Transverse colon (tissue), 4 donors: ENCODE data around the gene RHOT1. TPM values are rescaled to one million over a fixed set of nuclear protein-coding genes. Genes with fewer than 3 reads are reported as not detected.
"Not testable (repeated sequence)": the region's sequence is repeated elsewhere in the genome, so short reads cannot be mapped to it uniquely, and the experiment has no call there.

ENCODE experiments used
- DNase-seq: peaks from one replicate; pipeline ENCODE4 v3.0.0-alpha.2; 2019
- H3K27ac ChIP-seq, 4 donors: fragments of 200-600 bp; sonication (generic); 2 replicates each; pipeline ENCODE4 v1.5.1; 2016 to 2018; ENCODE audit warnings: inconsistent platforms in 4 of 4
- H3K27me3 ChIP-seq: fragments of 200-600 bp; sonication (generic); 2 replicates; pipeline ENCODE4 v1.5.1; 2017; ENCODE audit warnings: inconsistent platforms
- H3K36me3 ChIP-seq, 4 donors: fragments of 200-600 bp; sonication (generic); 2 replicates each; pipeline ENCODE4 v1.5.1; 2017 to 2019; ENCODE audit warnings: inconsistent platforms in 4 of 4
- H3K4me1 ChIP-seq, 4 donors: fragments of 200-600 bp; sonication (generic); 2 replicates each; pipeline ENCODE4 v1.5.1; 2017 to 2020; ENCODE audit warnings: inconsistent platforms in 4 of 4
- H3K4me3 ChIP-seq, 4 donors: fragments of 200-600 bp; sonication (generic); 1 replicate in 1 of 4; 2 replicates in 3 of 4; pipeline versions ENCODE4 v1.5.1 to v1.6.1; 2017 to 2019; ENCODE audit warnings: inconsistent platforms in 4 of 4
- H3K9me3 ChIP-seq, 2 donors: fragments of 200-600 bp; sonication (generic); 2 replicates each; pipeline ENCODE4 v1.5.1; 2017 to 2019; ENCODE audit warnings: inconsistent platforms in 2 of 2
- CTCF ChIP-seq, 5 experiments: fragments of 200-600 bp in 3 of 5; fragments of 450-650 bp in 2 of 5; sonication (generic) in 3 of 5; IDR thresholded peaks; 1 replicate in 2 of 5; 2 replicates in 3 of 5; pipeline ENCODE4 v1.5.1; 2016 to 2017; ENCODE audit warnings: antibody characterized with exemption in 5 of 5, inconsistent platforms in 3 of 5, mild to moderate bottlenecking in 2 of 5, moderate library complexity in 1 of 5
- EP300 ChIP-seq: sonication (generic); formaldehyde crosslinking; IDR thresholded peaks from one replicate; pipeline ENCODE4 v1.6.1; 2017; ENCODE audit warnings: antibody characterized with exemption, low read depth
- POLR2A ChIP-seq: fragments of 450-650 bp; IDR thresholded peaks from one replicate; pipeline ENCODE4 v1.6.1; 2016; ENCODE audit warnings: antibody characterized with exemption, mild to moderate bottlenecking, moderate library complexity
- POLR2AphosphoS5 ChIP-seq, 3 donors: sonication (generic); formaldehyde crosslinking; IDR thresholded peaks; one replicate each; pipeline ENCODE4 v1.6.1; 2016; ENCODE audit warnings: antibody characterized with exemption in 3 of 3
- WGBS, 2 donors: methylation state at CpG; one replicate each; pipeline ENCODE4 v1.1.5; 2018; ENCODE audit warnings: low coverage in 1 of 2; 5-methylcytosine and 5-hydroxymethylcytosine counted together
- in situ Hi-C, 4 donors: fragments of 200-750 bp; cut with MboI; loops; one replicate each; pipeline versions ENCODE4 v1.15.0 to v1.15.1; 2017; ENCODE audit warnings: low sequenced_read_pairs in 3 of 4, low pct_ligation_motif_present in 1 of 4, low pct_unique_long_range_greater_than_20kb in 1 of 4
- intact Hi-C: fragments of 100-400 bp; cut with DNase I; formaldehyde crosslinking; loops from one replicate; pipeline ENCODE4 v1.15.1; 2023; ENCODE audit warnings: low total_unique reads
- total RNA-seq, 4 donors: library from RNA; depleted of rRNA; stranded (reverse); fragments of >200 nt; gene quantifications; one replicate each; pipeline ENCODE4 v1.1.0, GENCODE V29; 2016

Gene RHOT1
- total RNA-seq, 4 donors from 2014 or later = 10.5 to 43.3 (median 30.8) TPM

- no peak for DNase-seq
- in situ Hi-C loops (no loop called here), intact Hi-C loops (no loop called here)
- 18 to 34% methylated on average over 6 to 7 of the region's 7 CpGs for WGBS, 2 donors
- H3K36me3 ChIP-seq = no peaks in the 10 kb centered on the region
- no peak overlapping the region for H3K27ac ChIP-seq
- H3K9me3 ChIP-seq = no peaks in the 10 kb centered on the region
- no peak overlapping the region for H3K4me3 ChIP-seq
- TF ChIP-seq CTCF (IDR thresholded peaks at IDR 0.05) = no peak
- no peak for TF ChIP-seq EP300
- no peak for TF ChIP-seq POLR2AphosphoS5 (IDR thresholded peaks at IDR 0.05)
- no peak for TF ChIP-seq POLR2A
- H3K4me1 ChIP-seq = peaks cover 0 to 24% (median 13%) of the 10 kb centered on the region in 4 donors
- H3K27me3 ChIP-seq = peaks cover 37% of the 10 kb centered on the region
These were observed 119.1 kb downstream of the RHOT1 start for GRCh38 chr17:32261417-32261736.

- peaks cover 43% of the 10 kb centered on the region for H3K27me3 ChIP-seq
- in situ Hi-C loops = no loop called here
- H3K36me3 ChIP-seq = no peaks in the 10 kb centered on the region
- intact Hi-C loops = no loop called here
- DNase-seq = no peak
- no peak overlapping the region for H3K27ac ChIP-seq
- H3K4me1 ChIP-seq = peaks cover 5 to 25% (median 18%) of the 10 kb centered on the region in 4 donors
- 13 to 75% methylated on average over 5 to 13 of the region's 13 CpGs for WGBS, 2 donors
- no peak overlapping the region for H3K4me3 ChIP-seq
- no peak for TF ChIP-seq CTCF (IDR thresholded peaks at IDR 0.05)
- no peak for TF ChIP-seq EP300
- no peak for TF ChIP-seq POLR2AphosphoS5 (IDR thresholded peaks at IDR 0.05)
- TF ChIP-seq POLR2A = no peak
- no peaks in the 10 kb centered on the region for H3K9me3 ChIP-seq
These were observed 119.7 kb downstream of the RHOT1 start for GRCh38 chr17:32261936-32262510.

GRCh38 chr17:32263515-32263914, 121.2 kb downstream of the RHOT1 start:
- H3K4me3 ChIP-seq, H3K9me3 ChIP-seq, intact Hi-C loops, H3K27ac ChIP-seq, H3K36me3 ChIP-seq, in situ Hi-C loops, DNase-seq: not testable (repeated sequence)
- H3K4me1 ChIP-seq = peaks cover 9 to 32% (median 22%) of the 10 kb centered on the region in 4 donors
- peaks cover 58% of the 10 kb centered on the region for H3K27me3 ChIP-seq
- WGBS, 2 donors = 93 to 94% methylated on average over 9 to 17 of the region's 17 CpGs

- in situ Hi-C loops = no loop called here
- WGBS, 2 donors = 48 to 57% methylated on average over 2 to 6 of the region's 6 CpGs
- Histone ChIP-seq H3K4me1 (peaks cover 9 to 32% (median 22%) of the 10 kb centered on the region in 4 donors), H3K36me3 (no peaks in the 10 kb centered on the region), H3K9me3 (no peaks in the 10 kb centered on the region), H3K27me3 (peaks cover 66% of the 10 kb centered on the region), H3K27ac (peak overlapping the region in 2 of 4 donors; percentile 19 to 65), H3K4me3 (no peak overlapping the region)
- intact Hi-C loops = no loop called here
- DNase-seq = no peak
- TF ChIP-seq POLR2AphosphoS5 (IDR thresholded peaks at IDR 0.05) (no peak), CTCF (IDR thresholded peaks at IDR 0.05) (peak in 1 of 5 experiments; percentile 7)
These were observed 122.0 kb downstream of the RHOT1 start for GRCh38 chr17:32264140-32264799.
